ENCODE measurements around the gene BUD31. TPM values are rescaled to one million over a fixed set of nuclear protein-coding genes. Genes with fewer than 3 reads are reported as not detected.

The BUD31 gene
- total RNA-seq, 1 donor from 2014 or later = 134 TPM

DNA sequence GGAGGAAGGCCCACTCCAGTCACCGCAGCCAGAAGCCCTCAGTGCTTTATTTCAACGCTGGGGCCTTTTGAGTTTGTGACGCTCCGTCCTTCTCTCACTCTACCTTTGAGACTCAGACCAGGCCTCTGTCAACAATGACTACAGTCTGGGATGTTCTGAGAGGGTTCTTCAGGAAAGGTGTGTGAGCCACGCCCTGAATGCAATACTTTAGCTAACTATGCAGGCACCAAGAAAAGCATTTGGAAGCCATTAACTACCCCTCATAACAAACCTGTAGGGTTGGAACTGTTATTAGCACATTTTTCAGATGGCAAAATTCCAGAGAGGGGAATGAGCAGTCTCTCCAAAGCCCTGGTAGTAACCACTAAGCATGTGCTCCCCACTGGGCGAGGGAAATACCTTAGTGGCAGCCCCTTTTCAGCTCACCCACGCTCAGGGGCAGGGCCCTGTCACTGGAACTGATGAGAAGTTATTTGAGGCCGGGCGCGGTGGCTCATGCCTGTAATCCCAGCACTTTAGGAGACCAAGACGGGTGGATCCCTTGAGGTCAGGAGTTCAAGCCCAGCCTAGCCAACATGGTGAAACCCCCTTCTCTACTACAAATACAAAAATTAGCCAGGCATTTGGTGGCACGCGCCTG lies 39.9 kb upstream of the BUD31 start:
- no peak overlapping the region for H3K4me3 ChIP-seq (ENCODE audit: low read depth, low read length)
- no peak for DNase-seq (ENCODE audit: low read depth)
- TF ChIP-seq, protein P1, sequence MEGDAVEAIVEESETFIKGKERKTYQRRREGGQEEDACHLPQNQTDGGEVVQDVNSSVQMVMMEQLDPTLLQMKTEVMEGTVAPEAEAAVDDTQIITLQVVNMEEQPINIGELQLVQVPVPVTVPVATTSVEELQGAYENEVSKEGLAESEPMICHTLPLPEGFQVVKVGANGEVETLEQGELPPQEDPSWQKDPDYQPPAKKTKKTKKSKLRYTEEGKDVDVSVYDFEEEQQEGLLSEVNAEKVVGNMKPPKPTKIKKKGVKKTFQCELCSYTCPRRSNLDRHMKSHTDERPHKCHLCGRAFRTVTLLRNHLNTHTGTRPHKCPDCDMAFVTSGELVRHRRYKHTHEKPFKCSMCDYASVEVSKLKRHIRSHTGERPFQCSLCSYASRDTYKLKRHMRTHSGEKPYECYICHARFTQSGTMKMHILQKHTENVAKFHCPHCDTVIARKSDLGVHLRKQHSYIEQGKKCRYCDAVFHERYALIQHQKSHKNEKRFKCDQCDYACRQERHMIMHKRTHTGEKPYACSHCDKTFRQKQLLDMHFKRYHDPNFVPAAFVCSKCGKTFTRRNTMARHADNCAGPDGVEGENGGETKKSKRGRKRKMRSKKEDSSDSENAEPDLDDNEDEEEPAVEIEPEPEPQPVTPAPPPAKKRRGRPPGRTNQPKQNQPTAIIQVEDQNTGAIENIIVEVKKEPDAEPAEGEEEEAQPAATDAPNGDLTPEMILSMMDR (conservative IDR thresholded peaks at IDR 0.05; ENCODE audit: low read depth, low read length) = no peak

DNA sequence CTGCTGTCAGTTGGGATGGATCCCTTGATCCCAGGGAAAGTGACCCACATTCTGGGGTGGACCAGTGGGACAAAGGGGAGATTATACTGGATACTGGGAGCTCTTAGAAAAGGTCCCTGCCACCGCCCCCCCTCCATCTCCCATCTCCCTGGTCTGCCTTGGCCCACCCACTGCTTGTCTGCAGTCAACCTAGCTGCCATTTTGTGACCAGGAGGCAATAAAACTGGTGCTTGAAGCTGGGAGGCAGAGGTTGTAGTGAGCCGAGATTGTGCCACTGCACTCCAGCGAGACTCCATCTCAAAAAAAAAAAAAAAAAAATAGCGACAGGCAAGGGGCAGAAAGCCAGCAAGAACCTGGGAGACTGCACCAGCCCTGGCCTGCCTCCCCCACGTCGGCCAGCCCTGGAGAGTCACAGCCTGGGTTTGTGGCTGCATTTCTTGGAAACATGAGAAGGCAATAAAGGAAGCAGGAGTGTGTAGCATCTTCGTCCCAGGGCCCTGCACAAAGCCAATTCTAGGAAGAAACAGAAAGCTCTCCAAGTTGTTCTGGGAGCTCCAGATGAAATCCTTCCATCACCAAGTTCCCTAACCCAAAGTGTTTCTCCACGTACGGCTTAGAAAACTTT lies 38.9 kb upstream of the BUD31 start:
- DNase-seq (ENCODE audit: low read depth) = no peak
- H3K4me3 ChIP-seq (ENCODE audit: low read depth, low read length) = no peak overlapping the region
- TF ChIP-seq, protein P1 (conservative IDR thresholded peaks at IDR 0.05; ENCODE audit: low read depth, low read length) = no peak

DNA sequence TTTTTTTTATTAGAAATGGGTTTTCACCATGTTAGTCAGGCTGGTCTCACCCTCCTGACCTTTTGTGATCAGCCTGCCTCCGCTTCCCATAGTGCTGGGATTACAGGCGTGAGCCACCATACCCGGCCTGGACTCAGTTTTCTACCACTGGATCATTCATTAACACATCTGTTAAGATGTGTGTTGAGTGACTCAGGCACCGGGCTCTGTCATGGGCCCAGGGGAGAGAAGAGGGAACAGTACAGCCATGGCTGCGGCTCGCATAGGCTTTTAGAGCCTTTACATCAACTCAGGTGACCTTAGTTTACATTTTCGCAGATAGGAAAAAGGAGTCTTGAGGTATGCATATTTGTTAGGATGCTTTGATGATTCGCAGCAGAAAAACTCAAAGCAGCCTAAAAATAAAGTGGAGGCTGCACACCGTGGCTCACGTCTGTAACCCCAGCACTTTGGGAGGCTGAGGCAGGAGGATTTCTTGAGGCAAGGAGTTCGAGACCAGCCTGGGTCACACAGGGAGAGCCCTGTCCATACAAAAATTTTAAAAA lies 37.3 kb upstream of the BUD31 start:
- no peak overlapping the region for H3K4me3 ChIP-seq (ENCODE audit: low read depth, low read length)
- DNase-seq (ENCODE audit: low read depth) = peak; percentile 20
- TF ChIP-seq, protein P1 (conservative IDR thresholded peaks at IDR 0.05; ENCODE audit: low read depth, low read length) = no peak

DNA sequence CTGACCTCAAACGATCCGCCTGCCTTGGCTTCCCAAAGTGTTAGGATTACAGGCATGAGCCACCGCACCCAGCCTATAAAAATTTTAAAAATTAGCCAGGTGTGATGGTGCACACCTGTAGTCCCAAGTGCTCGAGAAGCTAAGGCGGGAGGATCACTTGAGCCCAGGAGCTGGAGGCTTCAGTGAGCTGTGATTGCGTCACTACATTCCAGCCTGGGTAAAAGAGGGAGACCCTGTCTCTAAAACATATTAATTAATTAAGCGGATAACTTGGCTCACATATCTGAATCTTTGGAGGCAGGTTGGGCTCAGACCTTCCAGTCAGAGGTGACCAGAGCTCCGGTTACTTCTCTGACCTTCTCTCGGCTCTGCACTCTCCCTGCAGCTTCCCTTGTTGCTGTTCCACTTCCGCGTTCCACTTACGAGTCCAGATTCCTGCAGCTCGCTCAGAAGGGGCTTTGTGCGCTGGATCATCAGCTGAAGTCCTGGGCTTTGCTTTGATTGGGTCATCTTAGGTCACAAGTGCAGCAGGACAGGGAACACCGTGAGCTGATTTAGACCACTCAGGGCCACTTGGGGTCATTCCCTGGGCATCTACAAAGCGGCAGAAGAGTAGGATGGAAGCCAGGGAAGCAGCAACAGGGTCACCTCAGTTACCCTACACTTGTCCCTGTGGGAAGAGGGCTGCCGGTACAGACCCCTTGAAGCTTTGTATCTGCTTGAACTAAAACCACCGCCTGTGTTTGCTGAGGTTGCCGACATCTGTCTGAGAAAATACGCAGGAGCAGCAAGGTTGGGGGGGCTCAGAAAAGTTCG lies 36.3 kb upstream of the BUD31 start:
- peak overlapping the region; percentile 38 for H3K4me3 ChIP-seq (ENCODE audit: low read depth, low read length)
- TF ChIP-seq, protein P1 (conservative IDR thresholded peaks at IDR 0.05; ENCODE audit: low read depth, low read length) = no peak
- peak; percentile 85 for DNase-seq (ENCODE audit: low read depth)

DNA sequence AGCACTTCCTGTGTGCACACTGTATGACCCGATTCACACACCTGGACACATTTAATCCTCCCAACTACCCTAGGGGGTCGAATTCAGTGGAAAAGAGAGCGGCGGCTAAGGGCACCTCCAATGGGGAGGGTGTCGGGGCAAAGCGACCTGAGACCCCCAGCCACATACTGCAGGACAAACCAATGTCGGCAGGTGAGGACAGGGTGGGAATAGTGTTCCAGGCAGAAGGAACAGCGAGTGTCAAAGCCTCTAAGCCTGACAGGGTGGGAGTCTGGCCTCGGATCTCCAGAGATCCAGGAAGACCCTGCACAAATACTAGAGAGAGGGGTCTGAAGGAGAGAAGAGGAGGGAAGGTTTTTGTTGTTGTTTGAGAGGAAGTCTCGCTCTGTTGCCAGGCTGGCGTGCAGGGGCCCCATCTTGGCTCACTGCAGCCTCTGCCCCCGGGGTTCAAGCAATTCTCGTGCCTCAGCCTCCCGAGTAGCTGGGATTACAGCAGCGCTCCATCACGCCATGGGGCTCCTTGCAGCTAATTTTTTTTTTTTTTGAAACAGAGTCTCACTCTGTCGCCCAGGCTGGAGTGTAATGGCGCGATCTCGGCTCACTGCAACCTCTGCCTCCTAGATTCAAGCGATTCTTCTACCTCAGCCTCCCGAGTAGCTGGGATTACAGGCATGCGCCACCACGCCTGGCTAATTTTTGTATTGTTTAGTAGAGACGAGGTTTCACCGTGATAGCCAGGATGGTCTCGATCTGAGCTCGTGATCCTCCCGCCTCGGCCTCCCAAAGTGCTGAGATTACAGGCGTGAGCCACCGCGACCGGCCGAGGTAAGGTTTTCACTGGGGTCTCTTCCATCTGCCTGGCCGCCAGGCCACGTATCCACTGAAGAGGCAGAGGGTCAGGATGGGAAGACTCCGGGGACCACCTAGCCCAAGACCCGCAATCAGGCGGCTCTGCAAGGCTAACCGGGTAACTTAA lies 35.4 kb upstream of the BUD31 start:
- TF ChIP-seq, protein P1 (conservative IDR thresholded peaks at IDR 0.05; ENCODE audit: low read depth, low read length) = no peak
- no peak for DNase-seq (ENCODE audit: low read depth)
- peak overlapping the region; percentile 84 for H3K4me3 ChIP-seq (ENCODE audit: low read depth, low read length)

Data from epithelial cell of proximal tubule (primary cell).